B cell (primary cell): ENCODE results near the gene GNAI2. TPM values are rescaled to one million over a fixed set of nuclear protein-coding genes. Genes with fewer than 3 reads are reported as not detected.

Experiments
- ATAC-seq: fragments of 200-7000 bp; cut with Tn5 transposase; one replicate; pipeline ENCODE4 v1.10.0; 2021; ENCODE audit warnings: low read depth, mild to moderate bottlenecking, moderate number of reproducible peaks, moderate library complexity
- CTCF ChIA-PET: fragments of 350-600 bp; sonication (Branson Sonifier 250); formaldehyde crosslinking; loops from one replicate; lab custom pipeline; 2021; ENCODE audit warnings: antibody characterized with exemption, inconsistent platforms; lab: Charles Lee
- POLR2A ChIA-PET: fragments of 350-600 bp; sonication (Branson Sonifier 250); formaldehyde crosslinking; loops from one replicate; lab custom pipeline; 2021; ENCODE audit warnings: antibody characterized with exemption; lab: Charles Lee
- DNase-seq: peaks from one replicate; pipeline ENCODE4 v3.0.0; 2013
- H2AFZ ChIP-seq: 2 replicates; pipeline ENCODE4 v1.6.1; 2012; ENCODE audit warnings: mild to moderate bottlenecking, low read depth, low read length; ENCODE audit not compliant: insufficient read depth, poor library complexity, severe bottlenecking
- H3K27ac ChIP-seq, 2 donors: 1 replicate in 1 of 2; 2 replicates in 1 of 2; pipeline ENCODE4 v1.5.1; 2012 to 2013; ENCODE audit warnings: low read length in 2 of 2, mild to moderate bottlenecking in 2 of 2, moderate library complexity in 1 of 2
- H3K27me3 ChIP-seq, 4 experiments: fragments of 200-600 bp in 1 of 4; sonication (generic) in 1 of 4; replicated peaks in 1 of 4; 1 replicate in 2 of 4; 2 replicates in 2 of 4; pipeline versions ENCODE4 v1.6.1 to v1.7.0; 2013 to 2016; ENCODE audit warnings: low read length in 3 of 4, mild to moderate bottlenecking in 2 of 4, mixed read lengths in 1 of 4, moderate library complexity in 1 of 4; ENCODE audit not compliant: insufficient read depth in 4 of 4, control insufficient read depth in 3 of 4; ENCODE audit errors: control extremely low read depth in 1 of 4
- H3K36me3 ChIP-seq, 2 experiments: replicated peaks in 1 of 2; 1 replicate in 1 of 2; 2 replicates in 1 of 2; pipeline versions ENCODE4 v1.6.1 to v1.7.1; 2013; ENCODE audit warnings: low read length in 1 of 2; ENCODE audit not compliant: insufficient read depth in 2 of 2, control insufficient read depth in 1 of 2; ENCODE audit errors: control extremely low read depth in 1 of 2, extremely low read depth in 1 of 2
- H3K4me1 ChIP-seq, 2 donors: fragments of 200-600 bp in 1 of 2; sonication (generic) in 1 of 2; 1 replicate in 1 of 2; 2 replicates in 1 of 2; pipeline versions ENCODE4 v1.5.1 to v1.6.1; 2013 to 2017; ENCODE audit warnings: low read length in 2 of 2; ENCODE audit not compliant: control insufficient read depth in 2 of 2, insufficient read depth in 2 of 2
- H3K4me2 ChIP-seq: replicated peaks from 2 replicates; pipeline ENCODE3; 2012; ENCODE audit warnings: mild to moderate bottlenecking, low read depth, low read length; ENCODE audit not compliant: poor library complexity, severe bottlenecking
- H3K4me3 ChIP-seq, 5 experiments: fragments of 200-600 bp in 1 of 5; sonication (generic) in 1 of 5; 1 replicate in 3 of 5; 2 replicates in 2 of 5; pipeline versions ENCODE4 v1.5.1 to v1.7.0; 2011 to 2016; ENCODE audit warnings: low read length in 4 of 5, mild to moderate bottlenecking in 4 of 5, low read depth in 2 of 5, control low read depth in 1 of 5, moderate library complexity in 1 of 5; ENCODE audit not compliant: insufficient read depth in 1 of 5; ENCODE audit errors: control extremely low read depth in 1 of 5, extremely low read depth in 1 of 5
- H3K79me2 ChIP-seq: fragments of 200-600 bp; sonication (generic); one replicate; pipeline ENCODE4 v1.6.0; 2016; ENCODE audit warnings: low read length; ENCODE audit not compliant: control insufficient read depth, insufficient read depth
- H3K9ac ChIP-seq: fragments of 200-600 bp; sonication (generic); 2 replicates; pipeline ENCODE4 v1.6.1; 2017; ENCODE audit warnings: mild to moderate bottlenecking, low read length, moderate library complexity
- H3K9me3 ChIP-seq, 3 donors: one replicate each; pipeline versions ENCODE4 v1.6.1 to v1.7.1; 2013; ENCODE audit warnings: low read length in 2 of 3; ENCODE audit not compliant: control insufficient read depth in 2 of 3, insufficient read depth in 1 of 3; ENCODE audit errors: control extremely low read depth in 1 of 3
- H4K20me1 ChIP-seq: 2 replicates; pipeline ENCODE4 v1.6.0; 2012; ENCODE audit warnings: mild to moderate bottlenecking, low read length; ENCODE audit not compliant: insufficient read depth, control insufficient read depth, poor library complexity, severe bottlenecking
- H3K27ac Mint-ChIP-seq: one replicate; pipeline ENCODE4 v1.8.0; 2021; ENCODE audit warnings: mixed read lengths
- H3K27me3 Mint-ChIP-seq: one replicate; pipeline ENCODE4 v1.8.0; 2021; ENCODE audit warnings: mixed read lengths
- H3K4me1 Mint-ChIP-seq: one replicate; pipeline ENCODE4 v1.8.0; 2021; ENCODE audit warnings: mixed read lengths
- H3K4me3 Mint-ChIP-seq: one replicate; pipeline ENCODE4 v1.8.0; 2021; ENCODE audit warnings: mixed read lengths
- H3K9me3 Mint-ChIP-seq: one replicate; pipeline ENCODE4 v1.8.0; 2022; ENCODE audit warnings: mixed read lengths; ENCODE audit not compliant: insufficient read depth
- EZH2 ChIP-seq: IDR thresholded peaks from 2 replicates; pipeline ENCODE4 v1.6.1; 2012; ENCODE audit warnings: borderline replicate concordance, low read depth, mild to moderate bottlenecking, moderate library complexity, low read length; ENCODE audit not compliant: insufficient read depth, poor library complexity, severe bottlenecking
- WGBS: methylation state at CpG from one replicate; pipeline ENCODE4 v1.1.5; 2013; ENCODE audit warnings: missing lambda C conversion rate; ENCODE audit not compliant: insufficient coverage; 5-methylcytosine and 5-hydroxymethylcytosine counted together
- intact Hi-C: fragments of 100-400 bp; cut with micrococcal nuclease; formaldehyde crosslinking; loops from one replicate; pipeline ENCODE4 v1.10.0; 2022
- polyA plus RNA-seq: library from polyadenylated mRNA; depleted of rRNA; stranded (reverse); fragments of >200 nt; gene quantifications from 2 replicates; pipeline ENCODE4 v1.2.3, GENCODE V29; 2012
- total RNA-seq, 2 donors: library from RNA; stranded (reverse); fragments of 120-200 nt in 1 of 2; gene quantifications; 1 replicate in 1 of 2; 2 replicates in 1 of 2; pipeline versions ENCODE4 v1.2.3 to v1.2.4, GENCODE V29; 2013 to 2022
- TF ChIP-seq, protein P1 (sequence below): fragments of 200-600 bp; IDR thresholded peaks from one replicate; pipeline ENCODE4 v1.8.0; 2022; ENCODE audit warnings: antibody characterized with exemption, mild to moderate bottlenecking

Gene GNAI2
- total and polyA plus RNA-seq, 2 donors (not counting 1 experiment from before 2014, with no cell fraction given) = 302 to 491 TPM

DNA sequence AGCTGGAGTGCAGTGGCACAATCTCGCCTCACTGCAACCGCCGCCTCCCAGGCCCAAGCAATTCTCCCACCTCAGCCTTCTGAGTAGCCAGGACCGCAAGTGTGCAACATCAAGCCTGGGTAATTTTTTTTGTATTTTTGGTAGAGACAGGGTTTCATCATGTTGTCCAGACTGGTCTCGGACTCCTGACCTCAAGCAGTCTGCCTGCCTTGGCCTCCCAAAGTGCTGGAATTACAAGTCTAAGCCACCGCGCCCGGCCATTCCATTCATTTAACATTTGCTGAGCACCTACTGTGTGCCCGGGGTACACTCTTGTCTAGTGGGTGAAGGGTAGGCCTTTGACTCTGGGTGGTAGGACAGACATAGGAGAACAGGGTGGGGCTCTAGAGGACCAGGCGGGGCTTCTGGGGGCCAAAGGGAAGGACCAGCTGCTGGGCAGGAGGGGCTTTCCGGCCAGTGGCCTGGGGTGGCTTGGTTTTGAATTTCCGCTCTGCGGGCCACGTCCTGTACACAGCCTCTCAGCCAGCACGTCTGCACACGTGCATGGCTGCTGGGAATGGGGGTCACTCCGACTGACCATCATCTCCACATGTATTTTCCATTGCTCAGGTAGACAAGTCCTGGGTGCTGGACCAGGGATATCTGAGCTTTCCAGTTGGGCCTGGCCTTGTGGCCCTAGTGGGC, 28.5 kb upstream of the GNAI2 start:
- no peaks in the 10 kb centered on the region for H3K9me3 Mint-ChIP-seq
- CTCF ChIA-PET = interaction anchor here (4.3 kb wide), 1 partner anchor 13 kb away, joined by 27 read pairs; no protein-coding TSS in a partner anchor
- no peaks in the 10 kb centered on the region for H3K36me3 ChIP-seq
- no peak overlapping the region for H3K4me2 ChIP-seq
- no peak overlapping the region for H3K4me3 ChIP-seq
- H3K27me3 Mint-ChIP-seq = peaks cover 29% of the 10 kb centered on the region
- H3K4me1 Mint-ChIP-seq = peaks cover 2% of the 10 kb centered on the region
- H3K79me2 ChIP-seq = no peaks in the 10 kb centered on the region
- no peak overlapping the region for H3K4me3 Mint-ChIP-seq
- intact Hi-C loops = no loop called here
- H3K9me3 ChIP-seq = peaks cover 0 to 14% (median 0%) of the 10 kb centered on the region in 3 donors
- DNase-seq = no peak
- POLR2A ChIA-PET = no interaction called here
- no peak overlapping the region for H2AFZ ChIP-seq
- H3K27ac Mint-ChIP-seq = no peak overlapping the region
- H4K20me1 ChIP-seq = no peaks in the 10 kb centered on the region
- no peak for ATAC-seq
- TF ChIP-seq, protein P1, sequence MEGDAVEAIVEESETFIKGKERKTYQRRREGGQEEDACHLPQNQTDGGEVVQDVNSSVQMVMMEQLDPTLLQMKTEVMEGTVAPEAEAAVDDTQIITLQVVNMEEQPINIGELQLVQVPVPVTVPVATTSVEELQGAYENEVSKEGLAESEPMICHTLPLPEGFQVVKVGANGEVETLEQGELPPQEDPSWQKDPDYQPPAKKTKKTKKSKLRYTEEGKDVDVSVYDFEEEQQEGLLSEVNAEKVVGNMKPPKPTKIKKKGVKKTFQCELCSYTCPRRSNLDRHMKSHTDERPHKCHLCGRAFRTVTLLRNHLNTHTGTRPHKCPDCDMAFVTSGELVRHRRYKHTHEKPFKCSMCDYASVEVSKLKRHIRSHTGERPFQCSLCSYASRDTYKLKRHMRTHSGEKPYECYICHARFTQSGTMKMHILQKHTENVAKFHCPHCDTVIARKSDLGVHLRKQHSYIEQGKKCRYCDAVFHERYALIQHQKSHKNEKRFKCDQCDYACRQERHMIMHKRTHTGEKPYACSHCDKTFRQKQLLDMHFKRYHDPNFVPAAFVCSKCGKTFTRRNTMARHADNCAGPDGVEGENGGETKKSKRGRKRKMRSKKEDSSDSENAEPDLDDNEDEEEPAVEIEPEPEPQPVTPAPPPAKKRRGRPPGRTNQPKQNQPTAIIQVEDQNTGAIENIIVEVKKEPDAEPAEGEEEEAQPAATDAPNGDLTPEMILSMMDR = no peak
- no peak for TF ChIP-seq EZH2
- H3K27ac ChIP-seq = no peak overlapping the region
- WGBS = 87% methylated on average over 9 of the region's 17 CpGs
- peaks cover 0 to 48% (median 26%) of the 10 kb centered on the region in 4 experiments for H3K27me3 ChIP-seq
- H3K4me1 ChIP-seq = peaks cover 15 to 23% of the 10 kb centered on the region in 2 donors
- no peak overlapping the region for H3K9ac ChIP-seq

DNA sequence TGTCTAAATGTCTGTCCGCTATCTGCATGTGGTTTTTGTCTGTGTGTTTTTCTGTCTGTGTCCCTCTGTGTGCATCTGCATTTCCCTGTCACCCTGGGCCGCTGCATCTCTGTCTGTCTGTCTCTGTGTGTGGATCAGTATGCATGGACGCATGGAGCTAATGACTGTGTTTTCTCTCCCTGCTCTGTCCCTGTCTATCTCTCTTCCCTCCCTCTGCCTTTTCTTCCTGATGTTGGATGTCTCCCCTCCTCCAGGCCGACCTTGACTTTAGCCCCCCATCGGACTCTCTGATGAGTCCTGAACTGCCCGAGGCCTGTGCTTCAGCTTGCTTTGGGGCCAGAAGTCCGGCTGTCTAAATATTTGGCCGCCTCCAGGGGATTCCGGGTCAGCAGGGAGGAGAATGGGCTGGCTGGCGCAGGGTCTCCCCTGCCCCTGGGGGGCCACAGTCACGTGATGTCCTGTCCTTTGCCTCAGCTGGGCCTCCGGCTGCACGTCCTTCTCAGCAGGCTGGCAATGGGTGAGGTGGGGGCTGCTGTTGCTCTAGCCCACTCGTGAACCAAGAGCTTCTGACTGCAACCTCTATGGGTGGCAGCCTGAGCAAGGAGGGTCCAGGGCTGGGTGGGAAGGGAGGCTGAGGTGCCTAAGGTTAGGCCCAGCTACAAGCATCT, 27.2 kb upstream of the GNAI2 start:
- intact Hi-C loops = no loop called here
- H3K79me2 ChIP-seq = no peaks in the 10 kb centered on the region
- ATAC-seq (no peak), DNase-seq (no peak)
- ChIA-PET POLR2A (no interaction called here), CTCF (interaction anchor here (0.9 to 1.8 kb wide), 2 partner anchors 14 to 17 kb away, joined by 3 to 4 read pairs; no protein-coding TSS in a partner anchor)
- H3K4me1 ChIP-seq = peaks cover 15 to 23% of the 10 kb centered on the region in 2 donors
- H3K9me3 ChIP-seq = peaks cover 0 to 9% (median 0%) of the 10 kb centered on the region in 3 donors
- no peak overlapping the region for H3K4me2 ChIP-seq
- no peaks in the 10 kb centered on the region for H3K9me3 Mint-ChIP-seq
- TF ChIP-seq EZH2 = no peak
- TF ChIP-seq, protein P1 = no peak
- H3K27ac ChIP-seq = no peak overlapping the region
- no peak overlapping the region for H3K4me3 Mint-ChIP-seq
- H3K27me3 ChIP-seq = peaks cover 0 to 35% (median 19%) of the 10 kb centered on the region in 4 experiments
- WGBS = 88% methylated on average over 11 of the region's 14 CpGs
- H3K4me3 ChIP-seq = no peak overlapping the region
- no peak overlapping the region for H2AFZ ChIP-seq
- peaks cover 2% of the 10 kb centered on the region for H3K4me1 Mint-ChIP-seq
- H3K27ac Mint-ChIP-seq = no peak overlapping the region
- H3K27me3 Mint-ChIP-seq = peaks cover 19% of the 10 kb centered on the region
- no peak overlapping the region for H3K9ac ChIP-seq
- no peaks in the 10 kb centered on the region for H3K36me3 ChIP-seq
- no peaks in the 10 kb centered on the region for H4K20me1 ChIP-seq
